HepG2 (cell line): ENCODE measurements around the gene RASA2. TPM values are rescaled to one million over a fixed set of nuclear protein-coding genes. Genes with fewer than 3 reads are reported as not detected.

Experiments
- ATAC-seq: fragments of 200-7000 bp; cut with Tn5 transposase; 3 replicates; pipeline ENCODE4 v1.9.1; 2020; ENCODE audit warnings: mild to moderate bottlenecking, moderate library complexity
- BruUV-seq: library from RNA; stranded (reverse); fragments of 400-500 nt; replicated peaks from 2 replicates; lab custom pipeline; 2021; lab: Mats Ljungman, UMichigan
- CTCF ChIA-PET: fragments of 300-600 bp; formaldehyde crosslinking; extraction: SDS; loops from one replicate; lab custom pipeline; 2021; ENCODE audit warnings: low total read pairs, inconsistent platforms, low intra/inter-chr PET ratio; lab: Yijun Ruan, JAX
- POLR2A ChIA-PET: fragments of 350-600 bp; sonication (Branson Sonifier 250); formaldehyde crosslinking; loops from one replicate; lab custom pipeline; 2020; ENCODE audit warnings: antibody characterized with exemption, inconsistent platforms; lab: Yijun Ruan, JAX
- DNase-seq: peaks from one replicate; pipeline ENCODE4 v3.0.0-alpha.2; 2015; ENCODE audit warnings: low spot score
- FAIRE-seq: peaks from 3 replicates; lab custom pipeline; 2011; peaks lifted over from hg19 to GRCh38; lab: Jason Lieb, UNC
- H2AFZ ChIP-seq: one replicate; pipeline ENCODE4 v1.6.1; 2011; ENCODE audit warnings: low read length, inconsistent platforms
- H3K27ac ChIP-seq: fragments of 300-600 bp; 3 replicates; pipeline ENCODE4 v1.8.0; 2011; ENCODE audit warnings: mixed run types, mild to moderate bottlenecking, mixed read lengths, low read length, inconsistent platforms; ENCODE audit not compliant: insufficient read depth; ENCODE audit errors: extremely low read length
- H3K27me3 ChIP-seq, 2 experiments: fragments of 200-600 bp in 1 of 2; 2 replicates in 1 of 2; 3 replicates in 1 of 2; pipeline versions ENCODE4 v1.6.0 to v1.8.0; 2011; ENCODE audit warnings: low read length in 2 of 2, mild to moderate bottlenecking in 2 of 2, moderate library complexity in 2 of 2, inconsistent platforms in 1 of 2; ENCODE audit not compliant: insufficient read depth in 2 of 2, control insufficient read depth in 1 of 2
- H3K36me3 ChIP-seq, 2 experiments: fragments of 200-600 bp in 1 of 2; replicated peaks in 1 of 2; 2 replicates in 1 of 2; 3 replicates in 1 of 2; pipeline versions ENCODE4 v1.5.1 to v1.8.0; 2011; ENCODE audit warnings: low read length in 2 of 2, inconsistent platforms in 1 of 2; ENCODE audit not compliant: insufficient read depth in 2 of 2, control insufficient read depth in 1 of 2
- H3K4me1 ChIP-seq: 2 replicates; pipeline ENCODE4 v1.5.1; 2012; ENCODE audit warnings: low read length, inconsistent platforms; ENCODE audit not compliant: insufficient read depth
- H3K4me2 ChIP-seq: 2 replicates; pipeline ENCODE4 v1.6.0; 2011; ENCODE audit warnings: low read depth, low read length, inconsistent platforms
- H3K4me3 ChIP-seq, 3 experiments: fragments of 200-600 bp in 1 of 3; sonication (generic), shearing (Covaris generic) in 1 of 3; replicated peaks in 1 of 3; 2 replicates each; pipeline ENCODE4 v1.5.1; 2011 to 2016; ENCODE audit warnings: low read length in 3 of 3, inconsistent platforms in 2 of 3, low read depth in 2 of 3, mild to moderate bottlenecking in 2 of 3, control low read depth in 1 of 3, mixed read lengths in 1 of 3; ENCODE audit not compliant: insufficient read depth in 1 of 3
- H3K79me2 ChIP-seq: one replicate; pipeline ENCODE4 v1.6.1; 2011; ENCODE audit warnings: low read length, inconsistent platforms; ENCODE audit not compliant: insufficient read depth
- H3K9ac ChIP-seq: 2 replicates; pipeline ENCODE4 v1.6.0; 2011; ENCODE audit warnings: mild to moderate bottlenecking, low read depth, low read length, inconsistent platforms; ENCODE audit not compliant: insufficient read depth
- H3K9me3 ChIP-seq: 2 replicates; pipeline ENCODE4 v1.5.1; 2012; ENCODE audit warnings: mild to moderate bottlenecking, low read length
- H4K20me1 ChIP-seq: 2 replicates; pipeline ENCODE4 v1.6.0; 2011; ENCODE audit warnings: inconsistent platforms, mild to moderate bottlenecking, low read length, moderate library complexity; ENCODE audit not compliant: insufficient read depth
- DNMT1 ChIP-seq: sonication (generic); formaldehyde crosslinking; IDR thresholded peaks from 2 replicates; pipeline ENCODE4 v1.5.1; 2020; ENCODE audit warnings: mild to moderate bottlenecking, missing genetic modification reagents
- HES4 ChIP-seq: sonication (generic); formaldehyde crosslinking; IDR thresholded peaks from 2 replicates; pipeline ENCODE4 v1.9.0; 2021; ENCODE audit warnings: mild to moderate bottlenecking, missing genetic modification reagents, borderline replicate concordance
- HNRNPLL ChIP-seq: fragments of 200-400 bp; formaldehyde crosslinking; IDR thresholded peaks from 2 replicates; pipeline ENCODE4 v1.6.1; 2017; ENCODE audit warnings: mild to moderate bottlenecking, low read depth, low read length; ENCODE audit not compliant: poor library complexity, severe bottlenecking
- MAX ChIP-seq: IDR thresholded peaks from 2 replicates; pipeline ENCODE4 v1.6.1; 2012; ENCODE audit warnings: inconsistent platforms
- NFE2 ChIP-seq: sonication (generic); formaldehyde crosslinking; IDR thresholded peaks from 2 replicates; pipeline ENCODE4 v1.4.0; 2020; ENCODE audit warnings: missing genetic modification reagents
- TBL1XR1 ChIP-seq: fragments of 150-350 bp; IDR thresholded peaks from 2 replicates; pipeline ENCODE4 v1.6.1; 2014; ENCODE audit warnings: borderline replicate concordance, low read length; ENCODE audit not compliant: partially characterized antibody
- ZNF781 ChIP-seq: sonication (generic); formaldehyde crosslinking; IDR thresholded peaks from 2 replicates; pipeline ENCODE4 v1.5.1; 2020; ENCODE audit warnings: borderline replicate concordance, mild to moderate bottlenecking, missing genetic modification reagents; ENCODE audit errors: not compliant biosample characterization
- WGBS: methylation state at CpG from one replicate; pipeline ENCODE4 v1.1.6; 2017; ENCODE audit warnings: low lambda C conversion rate; 5-methylcytosine and 5-hydroxymethylcytosine counted together
- in situ Hi-C: cut with HindIII; loops from 2 replicates; pipeline ENCODE4 v1.10.0; 2017; ENCODE audit warnings: low pct_unique_long_range_greater_than_20kb; ENCODE audit not compliant: extremely low pct_ligation_motif_present
- intact Hi-C: fragments of 100-400 bp; cut with micrococcal nuclease; formaldehyde crosslinking; loops from one replicate; pipeline ENCODE4 v1.10.0; 2022; ENCODE audit not compliant: unreplicated experiment
- polyA plus RNA-seq, 8 experiments: library from polyadenylated mRNA; depleted of rRNA in 3 of 8; stranded (reverse) in 7 of 8; unstranded in 1 of 8; fragments of >200 nt; fragmentation: Illumina TruSeq in 4 of 8; extraction: Trizol in 4 of 8; gene quantifications; 2 replicates each; pipeline versions ENCODE4 v1.2.1 to v1.2.3, GENCODE V29; 2011 to 2016; ENCODE audit warnings: low read depth in 4 of 8, missing spikeins in 1 of 8, mixed read lengths in 1 of 8; ENCODE audit not compliant: insufficient read depth in 1 of 8
- total RNA-seq, 5 experiments: library from RNA; depleted of rRNA; stranded (reverse); fragments of >200 nt; fragmentation: Illumina TruSeq; extraction: Trizol; gene quantifications; 2 replicates each; pipeline ENCODE4 v1.2.3, GENCODE V29; 2016; ENCODE audit warnings: low read depth in 1 of 5
- TF ChIP-seq, protein P1 (sequence below): sonication (generic); formaldehyde crosslinking; IDR thresholded peaks from 2 replicates; pipeline ENCODE4 v1.4.0; 2020; ENCODE audit warnings: missing genetic modification reagents
- TF ChIP-seq, protein P2 (sequence below): sonication (generic); formaldehyde crosslinking; IDR thresholded peaks from 2 replicates; pipeline ENCODE4 v1.5.0; 2020; ENCODE audit warnings: mild to moderate bottlenecking, low read depth, missing genetic modification reagents, borderline replicate concordance
- TF ChIP-seq, protein P3 (sequence below): sonication (generic); formaldehyde crosslinking; IDR thresholded peaks from 2 replicates; pipeline ENCODE4 v1.8.0; 2022; ENCODE audit warnings: mild to moderate bottlenecking, missing genetic modification reagents; ENCODE audit not compliant: insufficient replicate concordance
- TF ChIP-seq, protein P4 (sequence below): sonication (generic); formaldehyde crosslinking; IDR thresholded peaks from 2 replicates; pipeline ENCODE4; 2020; ENCODE audit warnings: missing genetic modification reagents, mild to moderate bottlenecking, borderline replicate concordance

Gene RASA2
- total and polyA plus RNA-seq, 2 of the 13 experiments (the other 11 are each of a cell fraction or from before 2014, with no cell fraction given) = 5.4 to 8.5 TPM

DNA sequence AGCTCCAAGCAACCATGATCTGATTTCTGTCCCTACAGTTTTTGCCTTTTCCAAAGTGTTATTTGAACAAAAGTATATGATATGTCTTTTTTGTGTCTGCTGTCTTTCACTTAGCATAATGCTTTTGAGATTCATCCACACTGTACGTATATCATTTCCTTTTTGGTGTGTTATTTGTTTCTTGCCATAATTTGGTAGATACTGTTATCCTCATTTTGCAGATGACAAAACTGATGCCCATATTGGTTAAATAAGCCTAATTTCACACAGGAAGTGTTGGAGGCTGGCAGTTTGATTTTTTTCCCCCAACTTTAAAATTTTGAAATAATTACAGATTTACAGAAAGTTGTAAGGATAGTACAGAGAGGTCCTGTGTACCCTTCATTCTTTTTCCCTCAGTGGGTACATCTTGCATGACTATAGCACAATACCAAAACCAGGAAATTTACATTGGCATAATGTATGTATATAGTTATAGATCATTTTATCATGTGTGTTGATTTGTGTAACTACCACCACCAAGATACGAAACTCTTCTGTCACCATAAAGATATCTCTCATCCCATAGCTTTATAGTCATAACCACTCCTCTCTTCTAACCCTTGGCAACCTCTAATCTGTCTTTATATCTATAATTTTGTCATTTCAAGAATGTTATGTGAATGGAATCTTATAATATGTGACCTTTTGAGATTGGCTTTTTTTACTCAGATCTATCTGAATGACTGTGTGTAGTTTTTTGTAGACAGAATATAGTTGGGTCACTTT is 55.6 kb downstream of the RASA2 start:
- WGBS = 97% methylated on average over 2 of the region's 2 CpGs
- BruUV-seq = no TSS peak
- ATAC-seq = no peak
- TF ChIP-seq DNMT1 = no peak
- TF ChIP-seq NFE2 (CRISPR knock-in tag) = no peak
- TF ChIP-seq, protein P1, sequence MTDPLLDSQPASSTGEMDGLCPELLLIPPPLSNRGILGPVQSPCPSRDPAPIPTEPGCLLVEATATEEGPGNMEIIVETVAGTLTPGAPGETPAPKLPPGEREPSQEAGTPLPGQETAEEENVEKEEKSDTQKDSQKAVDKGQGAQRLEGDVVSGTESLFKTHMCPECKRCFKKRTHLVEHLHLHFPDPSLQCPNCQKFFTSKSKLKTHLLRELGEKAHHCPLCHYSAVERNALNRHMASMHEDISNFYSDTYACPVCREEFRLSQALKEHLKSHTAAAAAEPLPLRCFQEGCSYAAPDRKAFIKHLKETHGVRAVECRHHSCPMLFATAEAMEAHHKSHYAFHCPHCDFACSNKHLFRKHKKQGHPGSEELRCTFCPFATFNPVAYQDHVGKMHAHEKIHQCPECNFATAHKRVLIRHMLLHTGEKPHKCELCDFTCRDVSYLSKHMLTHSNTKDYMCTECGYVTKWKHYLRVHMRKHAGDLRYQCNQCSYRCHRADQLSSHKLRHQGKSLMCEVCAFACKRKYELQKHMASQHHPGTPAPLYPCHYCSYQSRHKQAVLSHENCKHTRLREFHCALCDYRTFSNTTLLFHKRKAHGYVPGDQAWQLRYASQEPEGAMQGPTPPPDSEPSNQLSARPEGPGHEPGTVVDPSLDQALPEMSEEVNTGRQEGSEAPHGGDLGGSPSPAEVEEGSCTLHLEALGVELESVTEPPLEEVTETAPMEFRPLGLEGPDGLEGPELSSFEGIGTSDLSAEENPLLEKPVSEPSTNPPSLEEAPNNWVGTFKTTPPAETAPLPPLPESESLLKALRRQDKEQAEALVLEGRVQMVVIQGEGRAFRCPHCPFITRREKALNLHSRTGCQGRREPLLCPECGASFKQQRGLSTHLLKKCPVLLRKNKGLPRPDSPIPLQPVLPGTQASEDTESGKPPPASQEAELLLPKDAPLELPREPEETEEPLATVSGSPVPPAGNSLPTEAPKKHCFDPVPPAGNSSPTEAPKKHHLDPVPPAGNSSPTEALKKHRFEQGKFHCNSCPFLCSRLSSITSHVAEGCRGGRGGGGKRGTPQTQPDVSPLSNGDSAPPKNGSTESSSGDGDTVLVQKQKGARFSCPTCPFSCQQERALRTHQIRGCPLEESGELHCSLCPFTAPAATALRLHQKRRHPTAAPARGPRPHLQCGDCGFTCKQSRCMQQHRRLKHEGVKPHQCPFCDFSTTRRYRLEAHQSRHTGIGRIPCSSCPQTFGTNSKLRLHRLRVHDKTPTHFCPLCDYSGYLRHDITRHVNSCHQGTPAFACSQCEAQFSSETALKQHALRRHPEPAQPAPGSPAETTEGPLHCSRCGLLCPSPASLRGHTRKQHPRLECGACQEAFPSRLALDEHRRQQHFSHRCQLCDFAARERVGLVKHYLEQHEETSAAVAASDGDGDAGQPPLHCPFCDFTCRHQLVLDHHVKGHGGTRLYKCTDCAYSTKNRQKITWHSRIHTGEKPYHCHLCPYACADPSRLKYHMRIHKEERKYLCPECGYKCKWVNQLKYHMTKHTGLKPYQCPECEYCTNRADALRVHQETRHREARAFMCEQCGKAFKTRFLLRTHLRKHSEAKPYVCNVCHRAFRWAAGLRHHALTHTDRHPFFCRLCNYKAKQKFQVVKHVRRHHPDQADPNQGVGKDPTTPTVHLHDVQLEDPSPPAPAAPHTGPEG = no peak
- TF ChIP-seq, protein P2, sequence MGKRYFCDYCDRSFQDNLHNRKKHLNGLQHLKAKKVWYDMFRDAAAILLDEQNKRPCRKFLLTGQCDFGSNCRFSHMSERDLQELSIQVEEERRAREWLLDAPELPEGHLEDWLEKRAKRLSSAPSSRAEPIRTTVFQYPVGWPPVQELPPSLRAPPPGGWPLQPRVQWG (CRISPR knock-in tag) = no peak
- TF ChIP-seq, protein P3, sequence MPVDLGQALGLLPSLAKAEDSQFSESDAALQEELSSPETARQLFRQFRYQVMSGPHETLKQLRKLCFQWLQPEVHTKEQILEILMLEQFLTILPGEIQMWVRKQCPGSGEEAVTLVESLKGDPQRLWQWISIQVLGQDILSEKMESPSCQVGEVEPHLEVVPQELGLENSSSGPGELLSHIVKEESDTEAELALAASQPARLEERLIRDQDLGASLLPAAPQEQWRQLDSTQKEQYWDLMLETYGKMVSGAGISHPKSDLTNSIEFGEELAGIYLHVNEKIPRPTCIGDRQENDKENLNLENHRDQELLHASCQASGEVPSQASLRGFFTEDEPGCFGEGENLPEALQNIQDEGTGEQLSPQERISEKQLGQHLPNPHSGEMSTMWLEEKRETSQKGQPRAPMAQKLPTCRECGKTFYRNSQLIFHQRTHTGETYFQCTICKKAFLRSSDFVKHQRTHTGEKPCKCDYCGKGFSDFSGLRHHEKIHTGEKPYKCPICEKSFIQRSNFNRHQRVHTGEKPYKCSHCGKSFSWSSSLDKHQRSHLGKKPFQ (CRISPR knock-in tag) = no peak
- TF ChIP-seq TBL1XR1 = no peak
- TF ChIP-seq MAX = no peak
- TF ChIP-seq ZNF781 (CRISPR knock-in tag) = no peak
- TF ChIP-seq HES4 (CRISPR knock-in tag) = no peak
- TF ChIP-seq, protein P4, sequence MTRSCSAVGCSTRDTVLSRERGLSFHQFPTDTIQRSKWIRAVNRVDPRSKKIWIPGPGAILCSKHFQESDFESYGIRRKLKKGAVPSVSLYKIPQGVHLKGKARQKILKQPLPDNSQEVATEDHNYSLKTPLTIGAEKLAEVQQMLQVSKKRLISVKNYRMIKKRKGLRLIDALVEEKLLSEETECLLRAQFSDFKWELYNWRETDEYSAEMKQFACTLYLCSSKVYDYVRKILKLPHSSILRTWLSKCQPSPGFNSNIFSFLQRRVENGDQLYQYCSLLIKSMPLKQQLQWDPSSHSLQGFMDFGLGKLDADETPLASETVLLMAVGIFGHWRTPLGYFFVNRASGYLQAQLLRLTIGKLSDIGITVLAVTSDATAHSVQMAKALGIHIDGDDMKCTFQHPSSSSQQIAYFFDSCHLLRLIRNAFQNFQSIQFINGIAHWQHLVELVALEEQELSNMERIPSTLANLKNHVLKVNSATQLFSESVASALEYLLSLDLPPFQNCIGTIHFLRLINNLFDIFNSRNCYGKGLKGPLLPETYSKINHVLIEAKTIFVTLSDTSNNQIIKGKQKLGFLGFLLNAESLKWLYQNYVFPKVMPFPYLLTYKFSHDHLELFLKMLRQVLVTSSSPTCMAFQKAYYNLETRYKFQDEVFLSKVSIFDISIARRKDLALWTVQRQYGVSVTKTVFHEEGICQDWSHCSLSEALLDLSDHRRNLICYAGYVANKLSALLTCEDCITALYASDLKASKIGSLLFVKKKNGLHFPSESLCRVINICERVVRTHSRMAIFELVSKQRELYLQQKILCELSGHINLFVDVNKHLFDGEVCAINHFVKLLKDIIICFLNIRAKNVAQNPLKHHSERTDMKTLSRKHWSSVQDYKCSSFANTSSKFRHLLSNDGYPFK = no peak
- no peak for TF ChIP-seq HNRNPLL
- POLR2A ChIA-PET = no interaction called here
- no peak for FAIRE-seq
- Histone ChIP-seq H4K20me1 (no peaks in the 10 kb centered on the region), H3K4me3 (no peak overlapping the region), H3K36me3 (peaks cover 1 to 9% of the 10 kb centered on the region in 2 experiments; a peak in 3 of 5 replicates), H3K27me3 (no peaks in the 10 kb centered on the region), H3K9me3 (no peaks in the 10 kb centered on the region), H3K9ac (no peak overlapping the region), H3K4me2 (no peak overlapping the region), H3K4me1 (no peaks in the 10 kb centered on the region), H3K79me2 (no peaks in the 10 kb centered on the region), H3K27ac (no peak overlapping the region), H2AFZ (no peak overlapping the region)
- DNase-seq = no peak
- CTCF ChIA-PET = no interaction called here
- in situ Hi-C loops = no loop called here
- intact Hi-C loops = no loop called here
